Keratinocyte (primary cell): ENCODE data around the gene CELSR1. TPM values are rescaled to one million over a fixed set of nuclear protein-coding genes. Genes with fewer than 3 reads are reported as not detected.

Source experiments
- DNase-seq: peaks from one replicate; pipeline ENCODE4 v3.0.0-alpha.2; 2011; ENCODE audit warnings: low read depth, missing footprints, low spot score
- FAIRE-seq: peaks from 2 replicates; lab custom pipeline; 2011; peaks lifted over from hg19 to GRCh38; lab: Jason Lieb, UNC
- H2AFZ ChIP-seq: 2 replicates; pipeline ENCODE4 v1.6.0; 2012; ENCODE audit warnings: low read length, control low read depth, inconsistent platforms; ENCODE audit not compliant: control insufficient read depth
- H3K27ac ChIP-seq: 2 replicates; pipeline ENCODE4 v1.5.1; 2011; ENCODE audit warnings: low read length; ENCODE audit not compliant: control insufficient read depth, insufficient read depth
- H3K27me3 ChIP-seq: 3 replicates; pipeline ENCODE4 v1.6.0; 2011; ENCODE audit warnings: low read length; ENCODE audit not compliant: control insufficient read depth, insufficient read depth; ENCODE audit errors: extremely low read depth
- H3K36me3 ChIP-seq, 2 experiments: 2 replicates in 1 of 2; 3 replicates in 1 of 2; pipeline ENCODE4 v1.5.1; 2011; ENCODE audit warnings: low read length in 2 of 2, mild to moderate bottlenecking in 1 of 2; ENCODE audit not compliant: control insufficient read depth in 2 of 2, insufficient read depth in 2 of 2; ENCODE audit errors: extremely low read depth in 1 of 2
- H3K4me1 ChIP-seq: 3 replicates; pipeline ENCODE4 v1.5.1; 2011; ENCODE audit warnings: low read length; ENCODE audit not compliant: control insufficient read depth, insufficient read depth; ENCODE audit errors: extremely low read depth
- H3K4me2 ChIP-seq: 3 replicates; pipeline ENCODE4 v1.6.0; 2011; ENCODE audit warnings: low read depth, low read length; ENCODE audit not compliant: control insufficient read depth, insufficient read depth; ENCODE audit errors: extremely low read depth
- H3K4me3 ChIP-seq, 3 experiments: fragments of 200-600 bp in 1 of 3; sonication (generic) in 1 of 3; 2 replicates in 2 of 3; 3 replicates in 1 of 3; pipeline ENCODE4 v1.5.1; 2011 to 2016; ENCODE audit warnings: low read length in 3 of 3, mild to moderate bottlenecking in 3 of 3, control low read depth in 2 of 3, inconsistent platforms in 1 of 3, low read depth in 1 of 3, mixed read lengths in 1 of 3, mixed run types in 1 of 3, moderate library complexity in 1 of 3; ENCODE audit not compliant: control insufficient read depth in 2 of 3, insufficient read depth in 2 of 3; ENCODE audit errors: extremely low read depth in 1 of 3
- H3K79me2 ChIP-seq: 2 replicates; pipeline ENCODE4 v1.6.0; 2012; ENCODE audit warnings: low read length; ENCODE audit not compliant: control insufficient read depth, insufficient read depth
- H3K9ac ChIP-seq: 3 replicates; pipeline ENCODE4 v1.6.0; 2011; ENCODE audit warnings: low read length; ENCODE audit not compliant: control insufficient read depth, insufficient read depth; ENCODE audit errors: extremely low read depth
- H3K9me1 ChIP-seq: 3 replicates; pipeline ENCODE4 v1.6.0; 2011; ENCODE audit warnings: low read length; ENCODE audit not compliant: control insufficient read depth, insufficient read depth; ENCODE audit errors: extremely low read depth
- H3K9me3 ChIP-seq: 2 replicates; pipeline ENCODE4 v1.5.1; 2012; ENCODE audit warnings: low read depth, low read length; ENCODE audit not compliant: control insufficient read depth
- H4K20me1 ChIP-seq: 3 replicates; pipeline ENCODE4 v1.6.0; 2011; ENCODE audit warnings: low read length; ENCODE audit not compliant: control insufficient read depth, insufficient read depth; ENCODE audit errors: extremely low read depth
- CTCF ChIP-seq, 3 experiments: IDR thresholded peaks in 1 of 3; conservative IDR thresholded peaks in 1 of 3; optimal IDR thresholded peaks in 1 of 3; 2 replicates in 2 of 3; 3 replicates in 1 of 3; pipeline versions ENCODE3 to v1.5.1; 2011; ENCODE audit warnings: low read length in 3 of 3, mild to moderate bottlenecking in 3 of 3, moderate library complexity in 2 of 3, control low read depth in 1 of 3, inconsistent platforms in 1 of 3; ENCODE audit not compliant: insufficient read depth in 2 of 3; ENCODE audit errors: extremely low read depth in 1 of 3
- EZH2 ChIP-seq: IDR thresholded peaks from one replicate; pipeline ENCODE4 v1.6.1; 2012; ENCODE audit warnings: inconsistent platforms, mild to moderate bottlenecking, low read length, moderate library complexity
- dilution Hi-C: fragments of 300-500 bp; cut with MboI; formaldehyde crosslinking; loops from one replicate; pipeline ENCODE4 v1.7.0; 2020; ENCODE audit warnings: low sequenced_read_pairs; ENCODE audit not compliant: extremely low pct_ligation_motif_present
- polyA plus RNA-seq, 5 experiments: library from polyadenylated mRNA; depleted of rRNA in 3 of 5; stranded (reverse) in 3 of 5; stranded (forward) in 1 of 5; unstranded in 1 of 5; fragments of >200 nt; gene quantifications; 1 replicate in 1 of 5; 2 replicates in 3 of 5; 3 replicates in 1 of 5; pipeline versions ENCODE4 v1.2.1 to v1.2.3, GENCODE V29; 2011 to 2012; ENCODE audit warnings: missing spikeins in 2 of 5, low read depth in 1 of 5, low replicate concordance in 1 of 5

Gene CELSR1
- polyA plus RNA-seq, 1 donor (not counting 4 experiments of a cell fraction or from before 2014, with no cell fraction given): 16.1 TPM

GRCh38 chr22:46456818-46457163 lies 80.6 kb downstream of the CELSR1 start:
- dilution Hi-C loops: no loop called here
- H3K9me3 ChIP-seq: no peaks in the 10 kb centered on the region
- H3K9ac ChIP-seq: peak overlapping the region; percentile 54
- peaks cover 58% of the 10 kb centered on the region for H3K4me1 ChIP-seq
- FAIRE-seq (no peak), DNase-seq (no peak)
- peaks cover 8% of the 10 kb centered on the region for H3K9me1 ChIP-seq
- H3K79me2 ChIP-seq: peaks cover 29% of the 10 kb centered on the region
- H2AFZ ChIP-seq: no peak overlapping the region
- H3K36me3 ChIP-seq: peaks cover 13 to 16% of the 10 kb centered on the region in 2 experiments
- H3K27ac ChIP-seq: peak overlapping the region; percentile 67
- no peaks in the 10 kb centered on the region for H3K27me3 ChIP-seq
- H4K20me1 ChIP-seq: no peaks in the 10 kb centered on the region
- no peak overlapping the region for H3K4me2 ChIP-seq
- TF ChIP-seq CTCF (optimal IDR thresholded peaks at IDR 0.05 in 1 of 3, IDR thresholded peaks at IDR 0.05 in 1 of 3, conservative IDR thresholded peaks at IDR 0.05 in 1 of 3; ENCODE audit: extremely low read depth in 1 of 3, insufficient read depth in 2 of 3, low read length in 3 of 3): no peak
- no peak for TF ChIP-seq EZH2
- no peak overlapping the region for H3K4me3 ChIP-seq

- Histone ChIP-seq H3K4me3 (no peak overlapping the region), H3K9ac (no peak overlapping the region), H3K9me3 (no peaks in the 10 kb centered on the region), H3K79me2 (peaks cover 28% of the 10 kb centered on the region), H3K36me3 (peaks cover 8 to 16% of the 10 kb centered on the region in 2 experiments), H3K27ac (peak overlapping the region; percentile 95), H3K4me2 (no peak overlapping the region), H2AFZ (no peak overlapping the region), H3K4me1 (peaks cover 72% of the 10 kb centered on the region), H3K9me1 (peaks cover 11% of the 10 kb centered on the region), H3K27me3 (no peaks in the 10 kb centered on the region), H4K20me1 (peaks cover 2% of the 10 kb centered on the region)
- FAIRE-seq (no peak), DNase-seq (no peak)
- dilution Hi-C loops: no loop called here
- TF ChIP-seq CTCF (optimal IDR thresholded peaks at IDR 0.05 in 1 of 3, IDR thresholded peaks at IDR 0.05 in 1 of 3, conservative IDR thresholded peaks at IDR 0.05 in 1 of 3; ENCODE audit: extremely low read depth in 1 of 3, insufficient read depth in 2 of 3, low read length in 3 of 3) (no peak), EZH2 (no peak)
These were observed 82.0 kb downstream of the CELSR1 start for GRCh38 chr22:46455446-46455845.
